ENCODE results near the gene MVB12B.

The MVB12B gene

DNA sequence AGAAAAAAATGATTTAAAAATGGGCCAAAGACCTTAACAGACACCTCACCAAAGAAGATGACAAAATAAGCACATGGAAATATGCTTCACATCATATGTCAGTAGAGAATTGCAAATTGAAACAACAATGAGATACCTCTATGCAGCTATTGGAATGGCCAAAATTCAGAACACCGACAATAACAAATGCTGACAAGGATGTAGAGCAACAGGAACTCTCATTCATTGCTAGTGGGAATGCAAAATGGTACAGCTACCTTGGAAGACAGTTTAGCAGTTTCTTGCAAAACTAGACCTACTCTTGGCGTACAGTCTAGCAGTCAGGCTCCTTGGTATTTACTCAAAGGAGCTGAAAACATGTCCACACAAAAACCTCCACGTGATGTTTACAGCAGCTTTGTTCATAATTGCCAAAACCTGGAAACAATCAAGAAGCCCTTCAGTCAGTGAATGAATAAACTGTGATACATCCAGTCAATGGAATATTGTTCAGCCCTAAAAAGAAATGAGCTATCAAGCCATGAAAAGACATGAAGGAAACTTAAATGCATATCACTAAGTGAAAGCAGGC is 10.5 kb upstream of the MVB12B start:
- no peak for DNase-seq (ENCODE audit: low read depth, low spot score)
- Histone ChIP-seq H3K4me3 (ENCODE audit: insufficient read length, low read depth) (no peak overlapping the region), H3K36me3 (ENCODE audit: insufficient read depth, insufficient read length, low read length) (no peaks in the 10 kb centered on the region), H3K27me3 (ENCODE audit: insufficient read depth, insufficient read length) (no peaks in the 10 kb centered on the region), H3K9ac (ENCODE audit: insufficient read length, low read depth) (no peak overlapping the region), H3K4me1 (ENCODE audit: insufficient read depth, insufficient read length) (no peaks in the 10 kb centered on the region), H3K9me3 (ENCODE audit: insufficient read depth, low read length) (no peaks in the 10 kb centered on the region)
- TF ChIP-seq SUZ12 (IDR thresholded peaks at IDR 0.05; ENCODE audit: extremely low read depth, insufficient read depth, insufficient read length) (no peak), ZNF274 (IDR thresholded peaks at IDR 0.05; ENCODE audit: low read depth, low read length) (no peak), YY1 (IDR thresholded peaks at IDR 0.05; ENCODE audit: insufficient read depth, insufficient read length) (no peak)

DNA sequence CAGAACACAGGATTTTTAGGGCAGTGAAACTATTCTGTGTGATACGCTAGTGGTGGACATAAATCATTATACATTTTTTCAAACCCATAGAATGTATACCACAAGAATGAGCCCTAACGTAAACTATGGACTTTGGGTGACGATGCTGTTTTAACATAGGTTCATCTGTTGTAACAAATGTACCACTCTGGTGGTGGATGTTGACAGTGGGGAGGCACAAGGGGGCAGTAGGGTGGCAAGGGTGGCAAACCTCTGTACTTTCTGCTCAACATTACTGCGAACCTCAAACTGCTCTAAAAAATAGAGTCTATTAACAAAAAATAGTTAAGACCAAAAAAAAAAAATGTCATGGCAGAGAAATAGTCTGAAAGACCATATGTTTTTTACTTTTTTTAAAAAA is 9.1 kb upstream of the MVB12B start:
- TF ChIP-seq ZNF274 (IDR thresholded peaks at IDR 0.05; ENCODE audit: low read depth, low read length): no peak
- no peak for TF ChIP-seq SUZ12 (IDR thresholded peaks at IDR 0.05; ENCODE audit: extremely low read depth, insufficient read depth, insufficient read length)
- no peaks in the 10 kb centered on the region for H3K27me3 ChIP-seq (ENCODE audit: insufficient read depth, insufficient read length)
- no peak for DNase-seq (ENCODE audit: low read depth, low spot score)
- no peaks in the 10 kb centered on the region for H3K4me1 ChIP-seq (ENCODE audit: insufficient read depth, insufficient read length)
- no peaks in the 10 kb centered on the region for H3K36me3 ChIP-seq (ENCODE audit: insufficient read depth, insufficient read length, low read length)
- H3K4me3 ChIP-seq (ENCODE audit: insufficient read length, low read depth): no peak overlapping the region
- no peak overlapping the region for H3K9ac ChIP-seq (ENCODE audit: insufficient read length, low read depth)
- H3K9me3 ChIP-seq (ENCODE audit: insufficient read depth, low read length): no peaks in the 10 kb centered on the region

DNA sequence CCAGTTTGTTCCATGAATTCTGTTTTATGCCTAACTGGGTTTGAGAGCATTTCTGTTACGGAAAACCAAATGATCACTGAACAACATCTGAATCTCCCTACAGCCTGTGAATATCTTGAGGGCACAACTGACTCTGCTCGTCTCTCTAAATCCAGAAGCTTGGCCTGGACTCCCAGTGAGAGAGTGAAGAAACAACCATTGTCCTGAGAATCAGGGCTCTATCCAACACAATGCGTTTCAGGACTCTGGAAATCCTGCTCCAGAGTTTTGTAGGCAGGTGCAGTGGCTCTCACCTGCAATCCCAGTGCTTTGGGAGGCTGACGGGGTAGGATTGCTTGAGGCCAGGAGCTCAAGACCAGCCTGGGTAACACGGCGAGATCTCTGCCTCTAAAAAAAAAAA is 7.8 kb upstream of the MVB12B start:
- Histone ChIP-seq H3K4me3 (ENCODE audit: insufficient read length, low read depth) (no peak overlapping the region), H3K4me1 (ENCODE audit: insufficient read depth, insufficient read length) (no peaks in the 10 kb centered on the region), H3K36me3 (ENCODE audit: insufficient read depth, insufficient read length, low read length) (no peaks in the 10 kb centered on the region), H3K9ac (ENCODE audit: insufficient read length, low read depth) (no peak overlapping the region), H3K27me3 (ENCODE audit: insufficient read depth, insufficient read length) (no peaks in the 10 kb centered on the region), H3K9me3 (ENCODE audit: insufficient read depth, low read length) (peaks cover 6% of the 10 kb centered on the region; the same call in 1 of the 2 replicates)
- no peak for DNase-seq (ENCODE audit: low read depth, low spot score)
- TF ChIP-seq YY1 (IDR thresholded peaks at IDR 0.05; ENCODE audit: insufficient read depth, insufficient read length): no peak
- TF ChIP-seq SUZ12 (IDR thresholded peaks at IDR 0.05; ENCODE audit: extremely low read depth, insufficient read depth, insufficient read length): no peak
- TF ChIP-seq ZNF274 (IDR thresholded peaks at IDR 0.05; ENCODE audit: low read depth, low read length): no peak

DNA sequence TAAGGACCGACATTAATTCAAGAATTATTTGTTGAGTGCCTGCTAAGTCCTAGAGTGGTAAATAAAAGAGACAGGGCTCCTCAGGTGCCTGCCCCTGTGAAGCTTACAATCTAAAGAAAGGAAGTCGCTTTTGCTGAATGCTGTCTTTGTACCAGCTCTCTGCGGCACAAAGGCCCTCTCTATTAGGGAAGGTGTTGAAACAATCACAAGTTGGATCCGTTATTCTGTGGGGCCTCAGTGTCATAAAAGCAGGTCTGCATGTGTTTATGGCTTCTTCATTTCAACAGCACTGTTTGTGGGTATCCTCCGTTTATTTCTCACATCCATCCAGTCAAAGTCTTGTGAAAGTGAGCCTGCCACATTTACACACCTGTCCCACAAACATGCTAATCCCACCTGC is 7.0 kb upstream of the MVB12B start:
- Histone ChIP-seq H3K36me3 (ENCODE audit: insufficient read depth, insufficient read length, low read length) (no peaks in the 10 kb centered on the region), H3K4me3 (ENCODE audit: insufficient read length, low read depth) (no peak overlapping the region), H3K9ac (ENCODE audit: insufficient read length, low read depth) (no peak overlapping the region), H3K27me3 (ENCODE audit: insufficient read depth, insufficient read length) (no peaks in the 10 kb centered on the region), H3K4me1 (ENCODE audit: insufficient read depth, insufficient read length) (no peaks in the 10 kb centered on the region), H3K9me3 (ENCODE audit: insufficient read depth, low read length) (peaks cover 14% of the 10 kb centered on the region)
- no peak for TF ChIP-seq SUZ12 (IDR thresholded peaks at IDR 0.05; ENCODE audit: extremely low read depth, insufficient read depth, insufficient read length)
- TF ChIP-seq ZNF274 (IDR thresholded peaks at IDR 0.05; ENCODE audit: low read depth, low read length): no peak
- no peak for TF ChIP-seq YY1 (IDR thresholded peaks at IDR 0.05; ENCODE audit: insufficient read depth, insufficient read length)
- no peak for DNase-seq (ENCODE audit: low read depth, low spot score)

DNA sequence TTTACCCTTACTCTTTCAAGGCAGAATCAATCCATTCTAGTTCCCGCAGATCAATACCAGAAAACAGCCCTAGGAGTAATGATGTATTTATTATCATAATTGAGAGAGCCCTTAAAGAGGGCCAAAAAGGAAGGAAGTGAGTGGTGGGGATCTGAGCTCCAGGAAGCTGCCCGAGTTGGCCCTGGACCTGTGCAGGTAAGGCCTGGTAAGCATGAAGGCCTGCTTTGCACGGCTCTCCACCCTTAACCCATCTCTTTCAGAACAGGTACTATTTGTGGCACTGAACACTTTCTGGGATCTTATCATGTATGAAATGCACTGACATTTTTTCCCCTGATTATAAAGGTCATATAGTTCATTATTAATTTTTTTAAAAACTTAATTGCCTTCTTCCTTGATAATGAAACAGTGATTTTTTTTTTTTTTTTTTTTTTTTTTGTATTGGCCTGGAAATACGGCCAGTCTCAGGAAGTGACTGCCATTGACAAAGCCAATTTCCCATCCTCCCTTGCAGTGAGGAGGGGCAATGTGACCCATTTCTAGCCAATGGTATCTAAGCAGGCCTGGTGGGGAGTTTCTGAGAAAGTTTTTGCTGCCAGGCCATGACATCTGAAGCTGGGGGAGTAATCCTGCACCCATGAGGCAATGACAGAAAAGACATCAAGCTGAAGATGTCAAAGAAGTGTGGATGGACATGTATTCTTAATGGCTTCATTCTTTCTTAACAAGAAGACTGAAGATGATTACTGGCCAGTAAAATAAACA is 6.3 kb upstream of the MVB12B start:
- H3K4me1 ChIP-seq (ENCODE audit: insufficient read depth, insufficient read length): no peaks in the 10 kb centered on the region
- TF ChIP-seq YY1 (IDR thresholded peaks at IDR 0.05; ENCODE audit: insufficient read depth, insufficient read length) (no peak), SUZ12 (IDR thresholded peaks at IDR 0.05; ENCODE audit: extremely low read depth, insufficient read depth, insufficient read length) (no peak), ZNF274 (IDR thresholded peaks at IDR 0.05; ENCODE audit: low read depth, low read length) (no peak)
- no peak overlapping the region for H3K9ac ChIP-seq (ENCODE audit: insufficient read length, low read depth)
- no peak for DNase-seq (ENCODE audit: low read depth, low spot score)
- peaks cover 20% of the 10 kb centered on the region for H3K9me3 ChIP-seq (ENCODE audit: insufficient read depth, low read length)
- H3K4me3 ChIP-seq (ENCODE audit: insufficient read length, low read depth): no peak overlapping the region
- no peaks in the 10 kb centered on the region for H3K27me3 ChIP-seq (ENCODE audit: insufficient read depth, insufficient read length)
- no peaks in the 10 kb centered on the region for H3K36me3 ChIP-seq (ENCODE audit: insufficient read depth, insufficient read length, low read length)

DNA sequence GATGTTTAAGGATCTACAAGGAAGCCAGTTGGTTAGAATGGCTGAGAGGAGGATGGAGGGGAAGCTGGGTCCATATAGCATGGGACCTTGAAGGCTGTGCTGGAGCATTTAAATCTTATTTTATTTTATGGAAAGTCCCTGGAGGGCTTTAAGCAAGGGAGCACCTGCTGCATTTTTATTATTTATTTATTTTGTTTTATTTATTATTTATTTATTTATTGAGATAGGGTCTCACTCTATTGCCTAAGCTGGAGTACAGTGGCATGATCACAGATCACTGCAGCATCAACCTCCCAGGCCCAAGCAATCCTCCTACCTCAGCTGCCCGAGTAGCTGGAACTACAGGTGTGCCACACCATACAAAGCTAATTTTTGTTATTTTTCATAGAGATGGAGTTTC is 4.9 kb upstream of the MVB12B start:
- H3K4me1 ChIP-seq (ENCODE audit: insufficient read depth, insufficient read length): peaks cover 5% of the 10 kb centered on the region
- H3K9me3 ChIP-seq (ENCODE audit: insufficient read depth, low read length): peaks cover 20% of the 10 kb centered on the region
- no peak for TF ChIP-seq SUZ12 (IDR thresholded peaks at IDR 0.05; ENCODE audit: extremely low read depth, insufficient read depth, insufficient read length)
- TF ChIP-seq YY1 (IDR thresholded peaks at IDR 0.05; ENCODE audit: insufficient read depth, insufficient read length): no peak
- no peak overlapping the region for H3K9ac ChIP-seq (ENCODE audit: insufficient read length, low read depth)
- H3K27me3 ChIP-seq (ENCODE audit: insufficient read depth, insufficient read length): no peaks in the 10 kb centered on the region
- no peaks in the 10 kb centered on the region for H3K36me3 ChIP-seq (ENCODE audit: insufficient read depth, insufficient read length, low read length)
- no peak for DNase-seq (ENCODE audit: low read depth, low spot score)
- no peak overlapping the region for H3K4me3 ChIP-seq (ENCODE audit: insufficient read length, low read depth)

DNA sequence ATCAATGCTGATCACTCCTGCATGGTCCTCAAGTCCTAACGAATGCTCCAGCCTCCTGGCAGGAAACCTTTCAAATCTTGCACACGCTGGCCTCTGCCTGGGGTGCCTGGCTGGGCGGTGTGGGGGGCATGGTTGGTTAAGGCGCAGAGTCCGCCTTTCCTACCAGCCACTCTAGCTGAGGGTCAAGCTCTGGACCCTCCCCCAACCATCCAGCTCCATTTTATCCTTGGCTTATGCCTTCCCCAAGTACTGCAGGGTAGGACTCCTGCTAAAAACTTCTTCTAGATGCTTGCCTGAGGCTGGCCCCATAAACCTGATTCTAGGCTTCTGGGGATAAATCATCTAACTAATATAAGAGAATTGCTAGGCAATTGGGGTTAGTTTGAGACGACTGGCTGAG is 808 bp upstream of the MVB12B start:
- H3K4me1 ChIP-seq (ENCODE audit: insufficient read depth, insufficient read length): peaks cover 8% of the 10 kb centered on the region
- H3K4me3 ChIP-seq (ENCODE audit: insufficient read length, low read depth): peak overlapping the region; percentile 62
- peak overlapping the region; percentile 87 for H3K9ac ChIP-seq (ENCODE audit: insufficient read length, low read depth)
- no peak for DNase-seq (ENCODE audit: low read depth, low spot score)
- peaks cover 20% of the 10 kb centered on the region for H3K9me3 ChIP-seq (ENCODE audit: insufficient read depth, low read length)
- H3K27me3 ChIP-seq (ENCODE audit: insufficient read depth, insufficient read length): peaks cover 10% of the 10 kb centered on the region
- no peak for TF ChIP-seq SUZ12 (IDR thresholded peaks at IDR 0.05; ENCODE audit: extremely low read depth, insufficient read depth, insufficient read length)
- peaks cover 5% of the 10 kb centered on the region for H3K36me3 ChIP-seq (ENCODE audit: insufficient read depth, insufficient read length, low read length)
